Fibroblast of gingiva (primary cell): ENCODE results near the gene SLC29A1.

Experiments used
- DNase-seq: peaks from one replicate; pipeline ENCODE4 v3.0.0-alpha.2; 2011; ENCODE audit warnings: low read depth

SLC29A1 gene

GRCh38 chr6:44237021-44237812 is 13.8 kb downstream of the SLC29A1 start:
- DNase-seq = peak; percentile 97

GRCh38 chr6:44237813-44238433 is 14.5 kb downstream of the SLC29A1 start:
- DNase-seq = peak; percentile 64

- no peak for DNase-seq
Observed at GRCh38 chr6:44238687-44239350, 15.4 kb downstream of the SLC29A1 start.

- DNase-seq = no peak
Observed at GRCh38 chr6:44243345-44243744, 19.9 kb downstream of the SLC29A1 start.

GRCh38 chr6:44245391-44245911 is 22.1 kb downstream of the SLC29A1 start:
- DNase-seq = no peak

GRCh38 chr6:44245912-44246662 is 22.7 kb downstream of the SLC29A1 start:
- DNase-seq = peak; percentile 90

- DNase-seq = peak; percentile 99
Observed at GRCh38 chr6:44246663-44247337, 23.4 kb downstream of the SLC29A1 start, which contains the start of gene HSP90AB1. Gene HSP90AB1, plus strand, starts transcription at chr6:44247101. Its CDS starts 1,529 bp downstream, at chr6:44248630.

- DNase-seq = peak; percentile 58
Observed at GRCh38 chr6:44247338-44248302, 24.2 kb downstream of the SLC29A1 start.

- DNase-seq = no peak
Observed at GRCh38 chr6:44248579-44248978, 25.2 kb downstream of the SLC29A1 start.

- DNase-seq = no peak
Observed at GRCh38 chr6:44249082-44249748, 25.8 kb downstream of the SLC29A1 start.

- no peak for DNase-seq
Observed at GRCh38 chr6:44250067-44250717, 26.8 kb downstream of the SLC29A1 start.

GRCh38 chr6:44250718-44251123 is 27.3 kb downstream of the SLC29A1 start:
- DNase-seq = no peak

- no peak for DNase-seq
Observed at GRCh38 chr6:44251576-44252524, 28.5 kb downstream of the SLC29A1 start.

- DNase-seq = no peak
Observed at GRCh38 chr6:44253307-44254101, 30.1 kb downstream of the SLC29A1 start.

- no peak for DNase-seq
Observed at GRCh38 chr6:44254191-44255104, 31.1 kb downstream of the SLC29A1 start.
